AG09309 (cell line): ENCODE measurements around the gene SMCHD1.
A peak's percentile ranks its signal among the peaks of the same experiment; 100 is the strongest.

ENCODE experiments used
- DNase-seq: peaks from one replicate; pipeline ENCODE4 v3.0.0-alpha.2; 2010; ENCODE audit warnings: low read depth
- H3K4me3 ChIP-seq: 2 replicates; pipeline ENCODE4 v1.5.1; 2011; ENCODE audit warnings: mild to moderate bottlenecking, low read depth, low read length, moderate library complexity; ENCODE audit not compliant: control insufficient read depth
- CTCF ChIP-seq: IDR thresholded peaks from 2 replicates; pipeline ENCODE4 v1.5.1; 2011; ENCODE audit warnings: mild to moderate bottlenecking, low read depth, low read length, inconsistent platforms; ENCODE audit not compliant: insufficient read depth, control insufficient read depth; ENCODE audit errors: missing control alignments

Gene SMCHD1

GRCh38 chr18:2655178-2655953 lies at the start of gene SMCHD1:
TSS of gene SMCHD1 (plus strand) at chr18:2655726. CDS start at chr18:2656076, 350 bp downstream.
- no peak for DNase-seq
- no peak for TF ChIP-seq CTCF
- H3K4me3 ChIP-seq = peak within 1 kb of the TSS; percentile 85

- no peak for DNase-seq
- H3K4me3 ChIP-seq = no peak overlapping the region
- no peak for TF ChIP-seq CTCF
Measured at GRCh38 chr18:2606335-2606734, 49.2 kb upstream of the SMCHD1 start.

- TF ChIP-seq CTCF = no peak
- DNase-seq = no peak
- no peak overlapping the region for H3K4me3 ChIP-seq
Measured at GRCh38 chr18:2609604-2610003, 45.9 kb upstream of the SMCHD1 start.

GRCh38 chr18:2610549-2610948 lies 45.0 kb upstream of the SMCHD1 start:
- DNase-seq = no peak
- no peak overlapping the region for H3K4me3 ChIP-seq
- TF ChIP-seq CTCF = no peak

GRCh38 chr18:2612996-2613395 lies 42.5 kb upstream of the SMCHD1 start:
- no peak overlapping the region for H3K4me3 ChIP-seq
- TF ChIP-seq CTCF = no peak
- no peak for DNase-seq

GRCh38 chr18:2617401-2617998 lies 38.0 kb upstream of the SMCHD1 start:
- no peak overlapping the region for H3K4me3 ChIP-seq
- TF ChIP-seq CTCF = no peak
- no peak for DNase-seq

- no peak for TF ChIP-seq CTCF
- DNase-seq = no peak
- no peak overlapping the region for H3K4me3 ChIP-seq
Measured at GRCh38 chr18:2618009-2618408, 37.5 kb upstream of the SMCHD1 start.
